Measurements from ENCODE around the gene CBARP. TPM values are rescaled to one million over a fixed set of nuclear protein-coding genes. Genes with fewer than 3 reads are reported as not detected.

The CBARP gene
- polyA plus RNA-seq, 6 donors from 2014 or later: not detected

DNA sequence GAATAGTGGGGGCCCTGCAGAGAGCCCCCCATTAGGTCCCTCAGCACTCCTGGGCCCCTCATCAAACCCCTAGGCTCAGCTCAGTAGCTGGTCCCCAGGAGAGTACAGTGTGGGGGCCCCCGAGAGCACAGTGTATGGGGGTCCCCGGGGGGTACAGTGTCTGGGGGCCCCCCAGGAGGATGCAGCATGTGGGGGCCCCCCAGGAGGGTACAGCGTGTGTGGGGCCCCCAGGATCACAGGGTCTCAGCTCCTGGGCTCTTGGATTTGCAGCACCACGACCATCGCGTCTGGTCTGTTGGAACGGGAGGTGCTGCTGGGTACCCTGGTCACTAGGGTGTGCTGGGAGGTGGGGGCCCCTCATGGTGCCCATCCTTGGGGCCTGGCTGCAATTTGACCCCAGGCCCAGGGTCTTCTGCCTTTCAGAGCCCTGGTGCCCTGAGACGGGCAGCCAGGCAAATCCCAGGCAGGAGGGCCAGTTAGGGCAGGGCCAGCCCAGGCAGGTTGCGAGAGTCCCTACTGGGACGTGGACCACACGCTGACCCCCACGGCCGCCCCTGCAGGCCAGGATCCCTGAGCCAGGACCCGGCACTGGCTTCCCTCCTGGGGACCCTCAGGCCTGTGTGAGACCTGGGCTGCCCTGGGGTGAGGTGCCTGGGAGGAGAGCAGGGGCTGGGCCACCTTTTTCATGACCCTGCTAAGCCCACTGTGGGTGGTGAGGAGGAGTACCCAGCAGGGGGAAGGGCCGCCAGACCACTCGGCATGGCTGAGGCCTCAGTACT is 13.6 kb downstream of the CBARP start:
- Mint-ChIP-seq H3K27ac (no peak overlapping the region), H3K4me3 (no peak overlapping the region), H3K36me3 (no peaks in the 10 kb centered on the region), H3K9me3 (no peaks in the 10 kb centered on the region), H3K4me1 (no peaks in the 10 kb centered on the region), H3K27me3 (no peaks in the 10 kb centered on the region)
- DNase-seq (no peak), ATAC-seq (ENCODE audit: low read depth in 2 of 2) (no peak)

DNA sequence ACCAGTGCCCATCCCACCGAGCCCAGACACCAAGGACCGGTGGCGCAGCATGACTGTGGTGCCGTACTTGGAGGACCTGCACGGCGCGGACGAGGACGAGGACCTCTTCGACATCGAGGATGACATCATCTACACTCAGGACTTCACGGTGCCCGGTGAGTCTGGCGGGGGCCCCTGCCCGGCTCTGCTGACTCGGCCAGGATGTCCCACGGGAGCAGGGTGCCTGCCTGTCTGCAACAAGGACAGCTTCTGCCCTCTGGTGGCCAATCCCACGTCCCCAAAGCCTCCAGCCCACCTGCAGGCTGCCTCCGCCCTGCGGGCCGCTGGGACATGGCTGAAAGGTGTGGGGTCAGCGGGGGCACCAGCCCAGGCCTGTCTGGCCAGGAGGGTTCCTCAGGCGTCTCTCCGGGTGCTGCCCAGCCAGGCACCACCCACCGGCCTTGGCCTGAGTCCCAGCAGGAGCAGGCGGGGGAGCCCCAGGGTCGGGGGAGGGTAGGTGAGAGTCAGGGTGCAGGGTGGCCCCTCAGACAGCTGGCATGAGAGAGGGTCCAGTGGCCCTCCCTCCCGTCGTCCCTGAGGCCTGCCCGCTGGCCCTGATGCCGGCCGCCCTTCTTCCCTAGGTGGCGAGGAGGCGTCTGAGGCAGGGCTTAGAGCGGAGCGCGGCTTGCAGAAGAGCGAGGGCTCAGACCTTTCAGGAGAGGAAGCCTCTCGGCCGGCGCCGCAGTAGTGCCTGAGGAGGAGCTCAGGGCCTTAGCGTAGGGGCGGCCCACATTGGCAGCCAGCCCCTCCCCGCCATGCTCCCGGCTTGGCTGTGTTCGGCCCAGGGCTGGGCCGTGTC is 14.6 kb downstream of the CBARP start:
- Mint-ChIP-seq H3K4me1 (peaks cover 0 to under 1% (median 0%) of the 10 kb centered on the region in 3 donors), H3K27ac (no peak overlapping the region), H3K27me3 (no peaks in the 10 kb centered on the region), H3K9me3 (no peaks in the 10 kb centered on the region), H3K4me3 (no peak overlapping the region), H3K36me3 (no peaks in the 10 kb centered on the region)
- DNase-seq (no peak), ATAC-seq (ENCODE audit: low read depth in 2 of 2) (peak; percentile 37 to 49)

DNA sequence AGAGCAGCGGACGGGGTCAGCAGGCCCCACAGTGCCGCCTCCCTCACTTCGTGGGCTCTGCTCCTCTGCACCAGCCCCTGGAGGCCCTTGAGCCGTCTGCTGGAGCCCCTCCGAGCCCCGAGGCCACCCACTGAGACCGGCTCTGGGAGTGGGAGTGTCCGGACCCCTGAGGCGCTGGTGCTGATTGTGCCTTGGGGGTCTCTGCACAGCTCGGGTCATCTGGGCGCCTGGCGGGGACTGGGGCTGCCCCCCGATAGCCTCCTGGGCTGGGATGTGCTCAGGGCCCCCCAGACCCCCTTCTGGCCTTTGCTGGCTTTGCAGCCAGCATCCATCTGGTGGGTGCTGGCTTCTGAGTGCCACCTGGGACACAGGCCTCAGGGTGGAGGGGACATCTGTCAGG is 15.4 kb downstream of the CBARP start:
- Mint-ChIP-seq H3K27me3 (no peaks in the 10 kb centered on the region), H3K4me1 (peaks cover 0 to 6% (median 4%) of the 10 kb centered on the region in 3 donors), H3K36me3 (no peaks in the 10 kb centered on the region), H3K9me3 (no peaks in the 10 kb centered on the region), H3K4me3 (no peak overlapping the region), H3K27ac (no peak overlapping the region)
- no peak for DNase-seq
- no peak for ATAC-seq (ENCODE audit: low read depth in 2 of 2)

DNA sequence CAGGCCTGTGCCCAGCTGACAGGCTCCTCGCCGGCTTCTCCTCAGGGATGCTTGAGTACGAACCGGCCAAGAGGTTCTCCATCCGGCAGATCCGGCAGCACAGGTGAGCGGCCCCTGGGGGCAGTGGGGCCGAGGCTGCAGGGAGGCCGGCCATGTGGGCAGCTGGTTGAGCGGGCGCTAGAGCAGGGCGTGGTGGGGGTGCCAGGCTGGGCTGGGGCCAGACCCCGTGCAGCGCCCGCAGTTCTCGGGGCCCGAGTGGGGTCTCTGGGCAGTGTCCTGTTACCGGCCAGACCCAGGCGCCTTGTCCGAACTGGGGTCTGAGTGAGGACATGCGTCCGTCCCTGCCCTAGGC is 15.9 kb downstream of the CBARP start:
- Mint-ChIP-seq H3K9me3 (no peaks in the 10 kb centered on the region), H3K27ac (no peak overlapping the region), H3K4me1 (peaks cover 0 to 7% (median 5%) of the 10 kb centered on the region in 3 donors), H3K36me3 (no peaks in the 10 kb centered on the region), H3K27me3 (no peaks in the 10 kb centered on the region), H3K4me3 (no peak overlapping the region)
- ATAC-seq (ENCODE audit: low read depth in 2 of 2) (no peak), DNase-seq (no peak)

DNA sequence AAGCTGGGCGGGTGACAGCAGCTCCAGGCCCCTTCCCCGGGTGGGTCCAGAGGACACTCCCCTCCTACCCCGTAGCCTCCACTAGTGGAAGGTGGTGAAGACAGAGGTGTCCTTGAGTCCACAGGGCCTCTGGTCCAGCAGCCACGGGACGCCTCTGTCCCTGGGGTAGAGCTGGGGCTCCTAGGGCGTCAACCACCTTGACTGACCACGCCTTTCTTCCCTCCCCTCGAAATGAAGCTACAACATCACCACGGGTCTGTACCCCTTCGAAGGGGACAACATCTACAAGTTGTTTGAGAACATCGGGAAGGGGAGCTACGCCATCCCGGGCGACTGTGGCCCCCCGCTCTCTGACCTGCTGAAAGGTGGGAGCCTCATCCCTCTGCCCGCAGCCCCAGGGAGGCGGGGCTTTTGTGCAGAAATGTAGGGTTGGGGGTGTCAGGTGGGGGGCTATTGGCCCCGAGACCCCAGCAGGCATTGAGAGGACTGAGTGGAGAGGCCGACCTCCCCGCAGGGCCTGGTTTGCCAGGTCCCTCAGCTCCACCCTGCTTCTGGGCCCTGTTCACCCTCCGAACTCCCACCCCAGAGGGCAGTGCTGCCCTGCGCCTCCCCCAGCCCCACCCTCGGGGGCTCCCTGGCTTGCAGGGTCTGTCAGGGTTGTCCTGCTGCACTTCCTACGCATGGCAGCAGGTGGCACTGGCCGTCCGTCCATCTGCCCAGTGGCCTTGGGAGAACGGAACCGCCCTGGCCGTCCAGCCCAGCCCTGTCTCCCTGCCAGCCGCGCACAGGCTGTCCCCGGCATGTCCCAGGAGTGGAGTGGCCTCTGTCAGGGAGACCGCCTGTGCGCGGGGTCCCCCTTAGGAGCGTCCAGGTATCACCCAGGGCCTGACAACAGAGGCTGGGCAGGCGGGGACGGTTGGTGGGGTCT is 16.6 kb downstream of the CBARP start:
- Mint-ChIP-seq H3K27me3 (no peaks in the 10 kb centered on the region), H3K27ac (no peak overlapping the region), H3K4me3 (no peak overlapping the region), H3K36me3 (no peaks in the 10 kb centered on the region), H3K4me1 (peaks cover 0 to 10% (median 5%) of the 10 kb centered on the region in 3 donors), H3K9me3 (no peaks in the 10 kb centered on the region)
- ATAC-seq (ENCODE audit: low read depth in 2 of 2): no peak
- no peak for DNase-seq

DNA sequence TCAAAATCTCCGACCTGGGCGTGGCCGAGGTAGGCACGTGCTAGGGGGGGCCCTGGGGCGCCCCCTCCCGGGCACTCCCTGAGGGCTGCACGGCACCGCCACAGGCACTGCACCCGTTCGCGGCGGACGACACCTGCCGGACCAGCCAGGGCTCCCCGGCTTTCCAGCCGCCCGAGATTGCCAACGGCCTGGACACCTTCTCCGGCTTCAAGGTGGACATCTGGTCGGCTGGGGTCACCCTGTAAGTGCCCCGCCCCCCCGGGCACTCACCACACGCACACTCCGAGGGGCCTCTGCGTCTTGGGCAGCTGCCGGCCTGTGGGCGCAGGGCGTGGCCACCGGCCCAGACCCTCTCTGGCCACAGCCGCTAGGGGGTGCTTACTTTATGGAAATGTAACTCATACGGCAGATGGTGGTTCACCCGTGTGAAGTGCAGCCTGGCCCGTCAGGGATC is 17.3 kb downstream of the CBARP start:
- Mint-ChIP-seq H3K36me3 (no peaks in the 10 kb centered on the region), H3K27ac (no peak overlapping the region), H3K4me1 (peaks cover 0 to 13% (median 5%) of the 10 kb centered on the region in 3 donors), H3K9me3 (no peaks in the 10 kb centered on the region), H3K4me3 (no peak overlapping the region), H3K27me3 (no peaks in the 10 kb centered on the region)
- ATAC-seq (ENCODE audit: low read depth in 2 of 2) (no peak), DNase-seq (no peak)

DNA sequence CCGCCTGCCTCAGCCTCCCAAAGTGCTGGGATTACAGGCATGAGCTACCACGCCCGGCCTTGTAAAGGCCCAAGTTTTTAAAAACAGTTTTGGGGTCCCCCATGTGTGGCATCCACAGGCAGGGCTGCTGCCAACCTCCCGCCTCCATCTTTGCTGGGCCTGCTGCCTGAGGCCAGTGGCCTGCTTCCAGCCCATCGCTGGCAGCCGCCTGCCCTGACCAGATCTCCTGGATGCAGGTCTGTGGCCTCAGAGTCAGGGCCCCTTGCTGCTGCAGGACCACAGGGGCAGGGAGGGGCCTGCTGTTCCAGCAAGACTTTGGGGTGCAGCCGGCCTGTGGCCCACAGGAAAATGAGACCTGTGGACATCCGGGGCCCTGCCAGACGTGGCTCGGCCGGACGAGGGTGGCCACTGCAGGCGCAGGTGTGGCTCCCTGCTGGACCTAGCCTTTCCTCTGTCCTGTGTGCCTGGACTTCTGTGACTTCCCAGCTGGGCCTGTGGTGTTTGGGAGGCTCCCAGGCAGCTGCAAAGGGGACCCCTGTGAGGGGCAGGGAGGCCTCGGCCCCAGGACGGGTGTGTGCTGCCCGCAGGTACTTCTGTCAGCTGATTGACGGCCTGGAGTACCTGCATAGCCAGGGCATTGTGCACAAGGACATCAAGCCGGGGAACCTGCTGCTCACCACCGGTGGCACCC is 17.9 kb downstream of the CBARP start:
- Mint-ChIP-seq H3K4me3 (peak overlapping the region in 1 of 8 donors; percentile 47), H3K27me3 (no peaks in the 10 kb centered on the region), H3K9me3 (no peaks in the 10 kb centered on the region), H3K27ac (no peak overlapping the region), H3K4me1 (peaks cover 0 to 13% (median 5%) of the 10 kb centered on the region in 3 donors), H3K36me3 (no peaks in the 10 kb centered on the region)
- no peak for DNase-seq
- no peak for ATAC-seq (ENCODE audit: low read depth in 2 of 2)

DNA sequence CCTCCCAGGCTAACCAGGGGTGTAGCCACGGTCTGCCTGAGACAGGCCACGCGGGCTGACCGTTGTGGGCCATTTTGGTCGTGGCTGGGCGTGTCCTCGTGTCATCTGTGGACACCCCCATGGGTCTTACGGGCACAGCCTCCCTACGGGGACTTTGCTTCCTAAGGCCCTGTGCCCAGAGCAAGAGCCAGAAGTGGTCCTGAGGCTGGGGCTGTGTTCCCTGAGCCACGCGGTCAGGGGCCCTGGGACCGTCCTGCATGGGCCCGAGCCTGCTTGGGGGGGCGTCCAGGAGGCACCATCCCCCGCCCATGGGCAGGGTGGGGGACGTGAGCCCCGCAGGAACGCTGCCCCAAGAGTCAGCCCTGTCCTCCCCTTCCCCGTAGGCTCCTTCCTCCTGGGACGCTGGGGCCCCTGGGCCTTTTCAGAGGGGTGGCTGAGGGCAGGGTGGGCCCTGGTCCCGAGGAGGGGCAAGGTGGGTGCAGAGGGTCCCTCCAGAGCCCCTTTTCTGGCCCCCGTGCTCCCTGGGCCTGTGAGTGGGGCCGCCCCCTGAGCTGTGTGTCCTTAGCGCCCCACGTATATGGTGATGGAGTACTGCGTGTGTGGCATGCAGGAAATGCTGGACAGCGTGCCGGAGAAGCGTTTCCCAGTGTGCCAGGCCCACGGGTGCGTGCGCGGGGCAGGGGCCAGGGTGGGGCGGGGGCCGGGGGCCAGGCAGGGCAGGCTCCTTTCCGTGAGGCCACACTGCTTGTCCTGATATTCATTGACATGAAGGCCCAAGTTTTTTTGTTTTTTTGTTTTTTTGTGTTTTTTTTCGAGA is 18.8 kb downstream of the CBARP start:
- Mint-ChIP-seq H3K27ac (no peak overlapping the region), H3K4me1 (peaks cover 4 to 18% (median 11%) of the 10 kb centered on the region in 3 donors), H3K27me3 (no peaks in the 10 kb centered on the region), H3K4me3 (no peak overlapping the region), H3K9me3 (no peaks in the 10 kb centered on the region), H3K36me3 (no peaks in the 10 kb centered on the region)
- ATAC-seq (ENCODE audit: low read depth in 2 of 2) (no peak), DNase-seq (no peak)

DNA sequence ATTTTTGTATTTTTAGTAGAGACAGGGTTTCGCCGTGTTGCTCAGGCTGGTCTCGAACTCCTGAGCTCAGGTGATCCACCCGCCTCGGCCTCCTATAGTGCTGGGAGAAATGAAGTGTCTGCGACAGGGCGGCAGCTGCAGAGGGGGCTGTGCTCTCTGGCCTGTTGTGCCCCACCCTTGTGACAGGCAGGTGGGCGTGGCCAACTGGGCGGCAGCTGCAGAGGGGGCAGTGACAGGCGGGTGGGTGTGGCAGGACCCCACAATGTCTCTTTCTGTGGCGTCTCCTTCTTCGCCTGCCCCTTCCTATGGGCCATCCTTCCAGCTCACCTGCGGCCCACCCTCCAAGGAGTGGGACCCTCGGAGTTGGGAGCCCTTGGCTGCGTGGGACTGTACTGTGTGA is 20.4 kb downstream of the CBARP start:
- no peak for ATAC-seq (ENCODE audit: low read depth in 2 of 2)
- no peak for DNase-seq
- H3K4me3 Mint-ChIP-seq: no peak overlapping the region
- H3K9me3 Mint-ChIP-seq: no peaks in the 10 kb centered on the region
- no peaks in the 10 kb centered on the region for H3K27me3 Mint-ChIP-seq
- H3K36me3 Mint-ChIP-seq: no peaks in the 10 kb centered on the region
- H3K27ac Mint-ChIP-seq: peak overlapping the region in 1 of 6 donors; percentile 49
- H3K4me1 Mint-ChIP-seq: peaks cover 12 to 27% (median 19%) of the 10 kb centered on the region in 3 donors

DNA sequence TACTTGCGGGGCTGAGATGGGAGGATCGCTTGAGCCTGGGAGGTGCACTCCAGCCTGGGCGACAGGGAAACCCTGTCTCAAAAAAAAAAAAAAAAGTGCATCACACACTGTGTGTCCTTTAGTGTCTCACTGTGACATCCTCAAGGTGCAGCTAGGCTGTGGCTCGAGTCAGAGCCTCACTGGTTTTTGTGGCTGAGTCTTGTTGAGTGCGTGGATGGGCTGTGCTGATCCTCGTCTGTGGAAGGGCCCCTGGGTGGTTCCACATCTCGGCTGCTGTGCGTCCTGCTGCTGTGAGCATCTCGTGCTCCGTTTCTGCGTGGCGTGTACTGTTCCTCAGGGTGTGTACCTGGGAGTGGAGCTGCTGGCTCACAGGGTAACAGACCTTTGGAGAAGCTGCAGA is 21.0 kb downstream of the CBARP start:
- no peaks in the 10 kb centered on the region for H3K9me3 Mint-ChIP-seq
- DNase-seq: no peak
- H3K27me3 Mint-ChIP-seq: no peaks in the 10 kb centered on the region
- no peaks in the 10 kb centered on the region for H3K36me3 Mint-ChIP-seq
- ATAC-seq (ENCODE audit: low read depth in 2 of 2): no peak
- H3K4me3 Mint-ChIP-seq: no peak overlapping the region
- H3K4me1 Mint-ChIP-seq: peaks cover 14 to 31% (median 20%) of the 10 kb centered on the region in 3 donors
- H3K27ac Mint-ChIP-seq: peak overlapping the region in 1 of 6 donors; percentile 49

DNA sequence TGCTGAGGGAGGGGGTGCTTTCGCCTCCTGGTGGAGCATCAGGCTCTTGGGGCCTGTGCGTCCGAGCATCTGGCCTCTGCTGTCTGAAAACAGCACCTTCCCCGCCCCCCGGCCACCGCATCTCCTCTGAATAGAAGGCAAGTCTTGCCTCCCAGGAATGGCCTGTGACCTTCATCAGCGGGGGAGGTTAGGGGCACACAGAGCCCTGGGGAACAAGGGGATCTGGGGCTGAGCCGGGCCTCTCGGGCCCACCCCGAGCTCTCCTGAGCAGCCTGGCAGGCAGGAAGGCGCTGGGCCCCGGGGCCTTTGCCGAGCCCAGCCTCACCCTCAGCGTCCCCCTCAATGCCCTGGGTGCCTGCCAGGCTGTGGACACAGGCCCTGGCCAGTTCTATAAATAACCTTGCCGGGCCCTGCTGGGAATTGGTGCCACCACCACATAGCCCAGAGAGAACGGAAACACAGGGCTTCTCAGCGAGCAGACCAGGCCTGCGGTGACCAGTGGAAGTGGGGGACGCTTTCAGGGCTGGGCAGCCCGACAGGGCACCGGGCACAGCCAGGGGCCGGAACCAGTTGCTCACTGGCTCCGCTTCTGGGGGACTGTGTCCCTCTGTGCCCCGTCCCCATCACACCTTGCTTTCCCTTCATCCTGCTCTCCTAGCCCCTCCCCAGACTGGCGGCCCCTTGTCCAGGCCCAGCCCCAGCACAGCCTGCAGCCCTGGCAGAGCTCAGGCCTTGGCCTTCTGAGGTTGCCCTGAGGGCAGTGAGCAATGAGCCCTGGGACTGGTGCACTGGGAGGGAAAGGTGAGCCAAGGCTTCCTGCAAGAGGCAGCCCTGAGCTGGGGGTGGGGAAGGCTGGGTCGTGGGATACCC is 22.7 kb downstream of the CBARP start:
- H3K4me3 Mint-ChIP-seq: no peak overlapping the region
- H3K9me3 Mint-ChIP-seq: no peaks in the 10 kb centered on the region
- H3K27me3 Mint-ChIP-seq: no peaks in the 10 kb centered on the region
- ATAC-seq (ENCODE audit: low read depth in 2 of 2): no peak
- H3K27ac Mint-ChIP-seq: peak overlapping the region in 3 of 6 donors; percentile 11 to 78 (median 23)
- peaks cover 17 to 43% (median 31%) of the 10 kb centered on the region in 3 donors for H3K4me1 Mint-ChIP-seq
- no peak for DNase-seq
- no peaks in the 10 kb centered on the region for H3K36me3 Mint-ChIP-seq

Data from naive B cell (primary cell).